Loucy (cell line): ENCODE results near the gene NTN1.

Source experiments
- H2AFZ ChIP-seq: fragments of 200-600 bp; sonication (generic); 2 replicates; pipeline ENCODE4 v1.6.0; 2016; ENCODE audit warnings: antibody characterized with exemption, mild to moderate bottlenecking, low read length, moderate library complexity
- H3F3A ChIP-seq: fragments of 200-600 bp; 2 replicates; pipeline ENCODE4 v1.6.0; 2016; ENCODE audit warnings: antibody characterized with exemption, low read depth, mild to moderate bottlenecking
- H3K27me3 ChIP-seq: fragments of 200-600 bp; sonication (generic); 2 replicates; pipeline ENCODE4 v1.6.1; 2014; ENCODE audit warnings: low read length, mild to moderate bottlenecking; ENCODE audit not compliant: insufficient read depth, poor library complexity, severe bottlenecking
- H3K36me3 ChIP-seq: fragments of 200-600 bp; sonication (generic); 2 replicates; pipeline ENCODE4 v1.6.1; 2016; ENCODE audit warnings: low read length; ENCODE audit not compliant: insufficient read depth
- H3K4me1 ChIP-seq: fragments of 200-600 bp; sonication (generic); 2 replicates; pipeline ENCODE4 v1.5.1; 2014; ENCODE audit warnings: low read length, mild to moderate bottlenecking; ENCODE audit not compliant: insufficient read depth, poor library complexity, severe bottlenecking
- H3K4me2 ChIP-seq: fragments of 200-600 bp; sonication (generic); 2 replicates; pipeline ENCODE4 v1.6.0; 2014; ENCODE audit warnings: antibody characterized with exemption, low read length, low read depth, mild to moderate bottlenecking; ENCODE audit not compliant: poor library complexity, severe bottlenecking
- H3K4me3 ChIP-seq: fragments of 200-600 bp; sonication (generic); 2 replicates; pipeline ENCODE4 v1.5.1; 2014; ENCODE audit warnings: low read length, mild to moderate bottlenecking, mixed read lengths; ENCODE audit not compliant: poor library complexity, severe bottlenecking
- H3K79me2 ChIP-seq: fragments of 200-600 bp; sonication (generic); 2 replicates; pipeline ENCODE4 v1.6.1; 2014; ENCODE audit warnings: low read length; ENCODE audit not compliant: insufficient read depth
- H3K9ac ChIP-seq: fragments of 200-600 bp; sonication (generic); 2 replicates; pipeline ENCODE4 v1.6.0; 2014; ENCODE audit warnings: mild to moderate bottlenecking, low read depth, low read length, moderate library complexity; ENCODE audit not compliant: poor library complexity, severe bottlenecking
- H3K9me2 ChIP-seq: fragments of 200-600 bp; sonication (generic); replicated peaks from 2 replicates; pipeline ENCODE4 v1.6.1; 2016; ENCODE audit warnings: low read depth, low read length, mixed read lengths
- H3K9me3 ChIP-seq: fragments of 200-600 bp; sonication (generic); 2 replicates; pipeline ENCODE4 v1.6.1; 2014; ENCODE audit warnings: mild to moderate bottlenecking, antibody characterized with exemption, low read length, low read depth; ENCODE audit not compliant: insufficient read depth
- H4K20me1 ChIP-seq: fragments of 200-600 bp; sonication (generic); 2 replicates; pipeline ENCODE4 v1.6.0; 2014; ENCODE audit warnings: antibody characterized with exemption, low read length, mild to moderate bottlenecking; ENCODE audit not compliant: insufficient read depth, poor library complexity, severe bottlenecking
- CTCF ChIP-seq: fragments of 200-600 bp; sonication (generic); conservative IDR thresholded peaks from 2 replicates; pipeline ENCODE4 v1.5.1; 2014; ENCODE audit warnings: mild to moderate bottlenecking, antibody characterized with exemption, low read length
- EZH2phosphoT487 ChIP-seq: fragments of 200-600 bp; IDR thresholded peaks from 2 replicates; pipeline ENCODE4 v1.6.1; 2018; ENCODE audit warnings: antibody characterized with exemption, mild to moderate bottlenecking, moderate library complexity, borderline replicate concordance

Gene NTN1

DNA sequence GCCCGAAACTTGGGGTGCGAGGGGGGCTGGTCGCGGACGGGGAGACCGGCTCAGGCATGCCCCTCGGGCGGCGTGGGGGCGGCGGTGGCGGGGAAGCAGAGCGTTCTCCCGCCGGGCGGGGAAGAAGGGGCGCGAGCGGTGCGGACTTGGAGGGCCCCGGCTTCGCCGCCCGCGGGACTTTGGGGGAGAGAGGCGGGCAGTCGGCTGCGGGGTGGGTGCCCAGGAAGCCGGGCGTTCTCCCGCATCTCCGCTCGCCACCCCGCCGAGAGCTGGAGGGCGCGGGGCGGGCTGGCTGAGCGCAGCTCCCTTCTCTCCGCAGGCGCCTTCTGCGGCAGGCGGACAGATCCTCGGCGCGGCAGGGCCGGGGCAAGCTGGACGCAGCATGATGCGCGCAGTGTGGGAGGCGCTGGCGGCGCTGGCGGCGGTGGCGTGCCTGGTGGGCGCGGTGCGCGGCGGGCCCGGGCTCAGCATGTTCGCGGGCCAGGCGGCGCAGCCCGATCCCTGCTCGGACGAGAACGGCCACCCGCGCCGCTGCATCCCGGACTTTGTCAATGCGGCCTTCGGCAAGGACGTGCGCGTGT is 772 bp downstream of the NTN1 start:
- no peaks in the 10 kb centered on the region for H4K20me1 ChIP-seq
- peaks cover 7% of the 10 kb centered on the region; the same call in 1 of the 2 replicates for H3F3A ChIP-seq
- peaks cover 40% of the 10 kb centered on the region for H3K4me1 ChIP-seq
- H2AFZ ChIP-seq: 0 out of 2 replicates have a peak overlapping the region, but pooled peaks have one; percentile 86
- peak overlapping the region; percentile 87 for H3K4me3 ChIP-seq
- peak overlapping the region; percentile 71 for H3K4me2 ChIP-seq
- H3K27me3 ChIP-seq: no peaks in the 10 kb centered on the region
- TF ChIP-seq EZH2phosphoT487: no peak
- TF ChIP-seq CTCF: no peak
- no peaks in the 10 kb centered on the region for H3K9me2 ChIP-seq
- peak overlapping the region; percentile 65 for H3K9ac ChIP-seq
- no peaks in the 10 kb centered on the region for H3K36me3 ChIP-seq
- no peaks in the 10 kb centered on the region for H3K9me3 ChIP-seq
- no peaks in the 10 kb centered on the region; the same call in 1 of the 2 replicates for H3K79me2 ChIP-seq

DNA sequence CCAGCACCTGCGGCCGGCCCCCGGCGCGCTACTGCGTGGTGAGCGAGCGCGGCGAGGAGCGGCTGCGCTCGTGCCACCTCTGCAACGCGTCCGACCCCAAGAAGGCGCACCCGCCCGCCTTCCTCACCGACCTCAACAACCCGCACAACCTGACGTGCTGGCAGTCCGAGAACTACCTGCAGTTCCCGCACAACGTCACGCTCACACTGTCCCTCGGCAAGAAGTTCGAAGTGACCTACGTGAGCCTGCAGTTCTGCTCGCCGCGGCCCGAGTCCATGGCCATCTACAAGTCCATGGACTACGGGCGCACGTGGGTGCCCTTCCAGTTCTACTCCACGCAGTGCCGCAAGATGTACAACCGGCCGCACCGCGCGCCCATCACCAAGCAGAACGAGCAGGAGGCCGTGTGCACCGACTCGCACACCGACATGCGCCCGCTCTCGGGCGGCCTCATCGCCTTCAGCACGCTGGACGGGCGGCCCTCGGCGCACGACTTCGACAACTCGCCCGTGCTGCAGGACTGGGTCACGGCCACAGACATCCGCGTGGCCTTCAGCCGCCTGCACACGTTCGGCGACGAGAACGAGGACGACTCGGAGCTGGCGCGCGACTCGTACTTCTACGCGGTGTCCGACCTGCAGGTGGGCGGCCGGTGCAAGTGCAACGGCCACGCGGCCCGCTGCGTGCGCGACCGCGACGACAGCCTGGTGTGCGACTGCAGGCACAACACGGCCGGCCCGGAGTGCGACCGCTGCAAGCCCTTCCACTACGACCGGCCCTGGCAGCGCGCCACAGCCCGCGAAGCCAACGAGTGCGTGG is 1.5 kb downstream of the NTN1 start:
- Histone ChIP-seq H2AFZ (no peak overlapping the region), H4K20me1 (no peaks in the 10 kb centered on the region), H3K4me2 (peak overlapping the region; percentile 45)

More for the DNA sequence above, 1.5 kb downstream of the NTN1 start:
- Histone ChIP-seq H3K9ac (no peak overlapping the region), H3K9me2 (no peaks in the 10 kb centered on the region), H3F3A (peaks cover 5% of the 10 kb centered on the region; the same call in 1 of the 2 replicates), H3K4me1 (peaks cover 33% of the 10 kb centered on the region), H3K36me3 (no peaks in the 10 kb centered on the region), H3K27me3 (no peaks in the 10 kb centered on the region), H3K4me3 (no peak overlapping the region), H3K9me3 (no peaks in the 10 kb centered on the region), H3K79me2 (no peaks in the 10 kb centered on the region; the same call in 1 of the 2 replicates)
- TF ChIP-seq CTCF (no peak), EZH2phosphoT487 (no peak)
